Activated T-cell treated with anti-CD3 and anti-CD28 coated beads for 4 hours (primary cell): ENCODE measurements around the gene HIF1AN.
"Not testable (repeated sequence)": the region's sequence is repeated elsewhere in the genome, so short reads cannot be mapped to it uniquely, and the experiment has no call there.

ENCODE experiments used
- DNase-seq: peaks from one replicate; pipeline ENCODE4 v3.0.0-alpha.2; 2020

The HIF1AN gene

DNA sequence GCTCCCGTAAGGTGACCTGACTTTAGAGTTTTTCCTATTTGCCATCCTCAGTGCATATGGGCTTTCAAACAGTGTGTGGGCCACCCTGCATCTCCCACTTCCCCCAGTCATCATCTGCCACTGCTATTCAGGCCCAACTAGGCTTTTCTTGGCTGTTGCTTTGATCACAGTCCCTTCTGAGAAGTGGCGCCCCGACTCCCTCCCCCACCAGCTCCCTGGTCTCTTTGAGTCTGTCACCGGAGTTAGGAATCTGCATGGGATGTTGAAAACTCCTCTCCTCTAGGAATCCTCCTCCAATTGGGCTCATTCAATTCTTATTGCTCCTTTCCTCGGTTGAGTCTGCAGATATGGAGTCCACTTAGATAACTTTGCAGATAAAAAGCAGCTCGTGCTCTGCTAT lies 32.1 kb downstream of the HIF1AN start:
- no peak for DNase-seq

GRCh38 chr10:100568912-100569311 lies 33.2 kb downstream of the HIF1AN start:
- DNase-seq = no peak

DNA sequence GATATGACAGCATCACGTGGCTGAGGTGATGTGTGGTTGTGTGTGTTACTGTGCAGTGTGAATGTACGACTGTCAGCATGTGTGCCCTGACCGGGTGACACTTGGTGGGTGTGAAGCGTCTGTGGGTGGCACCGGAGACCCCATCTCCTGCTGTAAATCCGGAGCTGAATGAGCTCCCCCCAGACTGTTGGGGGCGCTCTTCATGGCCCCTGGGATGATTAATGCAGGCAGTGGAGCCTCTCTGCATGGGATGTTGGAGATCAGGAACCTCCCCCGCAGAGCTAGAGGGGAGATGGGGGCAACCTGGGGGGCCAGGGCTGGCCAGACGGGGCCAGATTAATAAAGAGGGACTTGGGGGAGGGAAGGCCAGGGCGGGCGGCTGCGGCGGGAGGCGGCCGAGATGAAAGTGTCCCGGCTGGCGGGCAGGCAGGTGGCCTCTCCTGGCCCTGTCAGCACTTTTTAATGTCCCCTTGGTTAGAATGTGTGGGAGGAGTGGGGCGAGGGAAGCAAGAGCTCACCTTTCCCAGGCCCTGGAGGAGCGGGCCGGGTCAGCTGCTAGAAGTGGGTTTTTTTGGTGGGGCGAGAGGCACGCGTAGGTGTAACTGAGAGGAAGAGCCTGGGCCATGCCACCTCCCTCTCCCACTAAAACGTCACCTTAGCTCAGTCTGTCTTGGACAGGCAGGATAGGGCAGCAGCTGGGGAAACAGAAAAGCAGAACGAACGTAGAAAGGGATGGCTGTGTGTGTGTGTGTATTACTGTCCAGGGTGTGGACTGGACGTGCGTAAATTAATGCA lies 34.1 kb downstream of the HIF1AN start:
- DNase-seq = no peak

DNA sequence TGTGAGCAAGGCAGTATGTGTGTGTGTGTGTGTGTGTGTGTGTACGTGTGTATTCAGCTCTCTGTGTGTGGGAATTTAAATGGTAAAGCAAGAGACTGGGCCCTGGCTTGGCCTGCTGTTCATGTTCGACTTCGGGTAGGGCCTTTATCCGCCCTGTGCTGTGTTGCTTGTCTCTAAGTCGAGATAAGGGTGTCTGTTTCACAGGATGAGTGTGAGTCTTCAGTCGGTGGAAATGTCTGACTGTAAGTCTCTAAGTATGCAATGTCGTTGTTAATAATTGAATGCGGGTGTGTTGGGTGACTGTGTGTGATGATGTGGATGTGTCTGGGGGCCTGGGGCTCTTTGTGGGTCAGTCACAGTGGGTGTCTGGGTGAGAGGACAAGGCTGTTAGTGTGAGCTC lies 34.8 kb downstream of the HIF1AN start:
- no peak for DNase-seq

- DNase-seq = no peak
These were observed 35.5 kb downstream of the HIF1AN start for GRCh38 chr10:100571084-100571856.

DNA sequence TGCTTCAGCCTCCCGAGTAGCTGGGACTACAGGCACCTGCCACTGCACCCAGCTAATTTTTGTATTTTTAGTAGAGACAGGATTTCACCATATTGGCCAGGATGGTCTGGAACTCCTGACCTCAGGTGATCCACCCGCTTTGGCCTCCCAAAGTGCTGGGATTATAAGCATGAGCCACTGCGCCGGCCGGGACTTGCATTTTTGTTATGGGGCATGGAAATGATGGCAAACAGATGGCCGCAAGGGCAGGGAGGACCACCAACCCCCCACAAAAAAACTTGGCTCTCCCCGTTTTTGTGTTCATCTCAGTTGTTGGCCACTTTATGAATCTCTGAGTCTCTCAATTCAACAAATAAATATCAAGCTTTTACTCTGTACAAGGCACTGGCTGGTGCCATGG lies 39.4 kb downstream of the HIF1AN start:
- not testable (repeated sequence) for DNase-seq

- no peak for DNase-seq
These were observed 40.0 kb downstream of the HIF1AN start for GRCh38 chr10:100575585-100576281.

DNA sequence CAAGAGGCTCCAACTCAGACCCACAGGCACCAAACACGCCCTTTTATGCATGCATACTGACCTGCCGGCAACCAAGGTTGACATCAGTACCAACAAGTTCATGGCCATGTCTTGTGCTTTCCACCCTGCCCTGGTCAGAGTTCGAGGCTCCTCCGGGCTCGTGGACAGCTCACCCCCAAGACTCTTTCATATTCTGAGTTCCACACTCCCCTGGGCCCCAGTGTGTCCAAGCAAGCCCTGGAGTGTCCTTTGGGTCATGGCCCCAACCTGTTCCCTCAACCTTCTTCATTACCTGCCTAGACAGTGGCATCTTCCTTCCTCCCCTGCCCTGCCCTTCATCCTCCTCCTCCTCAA lies 40.5 kb downstream of the HIF1AN start:
- no peak for DNase-seq

DNA sequence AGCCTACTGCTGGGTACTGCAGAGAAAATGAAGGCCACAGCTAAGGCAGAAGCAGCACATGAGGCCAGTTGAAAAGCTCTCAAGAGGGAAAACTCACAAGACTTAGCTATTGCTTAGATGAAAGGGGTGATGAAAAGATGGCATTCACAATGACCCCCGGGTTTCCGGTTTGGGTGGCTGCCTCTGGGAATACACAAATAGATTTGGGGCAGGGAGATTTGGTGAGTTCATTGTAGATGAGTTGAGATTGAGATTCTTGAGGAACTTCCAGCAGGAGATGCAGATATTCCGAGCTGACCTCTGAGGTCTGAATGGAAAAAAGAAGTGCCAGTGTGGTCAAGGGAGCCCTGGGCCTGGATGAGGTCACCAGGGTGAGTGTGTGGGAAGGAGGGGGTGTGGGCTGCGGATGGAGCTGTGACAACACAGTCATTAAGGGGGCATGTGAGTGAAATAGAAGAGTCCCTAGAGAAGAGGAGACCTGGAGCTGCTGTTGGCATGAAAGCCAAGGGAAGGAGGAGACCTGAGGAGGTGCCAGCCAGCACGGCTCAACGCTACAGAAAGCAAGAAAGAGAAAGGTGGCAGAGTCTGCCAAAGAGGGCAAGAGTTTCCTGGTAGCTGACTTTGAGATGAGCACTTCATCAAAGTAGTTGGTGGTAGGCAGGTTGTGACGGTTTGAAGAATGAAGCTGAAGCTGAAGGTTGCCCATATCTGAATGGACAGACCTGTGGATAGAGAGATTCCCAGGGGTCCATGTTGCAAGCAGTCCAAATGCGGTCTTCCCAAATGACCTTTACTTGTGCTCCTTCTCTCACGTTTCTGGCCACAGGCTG lies 43.7 kb downstream of the HIF1AN start:
- no peak for DNase-seq

GRCh38 chr10:100586959-100587358 lies 51.2 kb downstream of the HIF1AN start:
- no peak for DNase-seq

- DNase-seq = no peak
These were observed 62.4 kb downstream of the HIF1AN start for GRCh38 chr10:100598166-100598565.

DNA sequence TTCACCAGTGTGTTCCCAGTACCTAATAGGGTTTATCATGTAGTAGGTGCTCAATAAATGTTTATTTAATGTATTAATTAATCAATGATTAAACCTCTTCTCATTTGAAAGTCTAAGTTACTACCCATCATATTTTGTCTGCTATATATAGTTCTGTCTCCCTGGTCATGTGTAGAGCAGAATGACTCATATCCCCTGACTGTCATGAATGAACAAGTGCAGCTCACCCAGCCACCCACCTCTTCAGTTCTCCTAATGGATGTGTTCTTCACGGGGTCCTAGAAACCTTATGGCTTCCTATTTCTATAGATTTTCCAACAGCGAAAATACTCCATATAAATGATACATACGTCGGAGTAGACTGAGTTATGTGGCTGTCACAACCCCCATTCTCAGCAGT lies 64.5 kb downstream of the HIF1AN start:
- DNase-seq = no peak

GRCh38 chr10:100607439-100607838 lies 71.7 kb downstream of the HIF1AN start:
- no peak for DNase-seq
